GM12878 (cell line): ENCODE results near the gene RPS6KA2.
"Not testable (repeated sequence)": the region's sequence is repeated elsewhere in the genome, so short reads cannot be mapped to it uniquely, and the experiment has no call there.

Source experiments
- ATF7 ChIP-seq: fragments of 450-650 bp; IDR thresholded peaks from 2 replicates; pipeline ENCODE4 v1.6.1; 2016; ENCODE audit warnings: low read depth, mild to moderate bottlenecking
- CEBPB ChIP-seq, 2 experiments: fragments of 150-350 bp in 1 of 2; IDR thresholded peaks; 2 replicates each; pipeline ENCODE4 v1.6.1; 2012 to 2014; ENCODE audit warnings: low read depth in 2 of 2, low read length in 2 of 2, borderline replicate concordance in 1 of 2, inconsistent platforms in 1 of 2
- CTCF ChIP-seq, 3 experiments: IDR thresholded peaks in 2 of 3; conservative IDR thresholded peaks in 1 of 3; 2 replicates each; pipeline ENCODE4 v1.5.1; 2011; ENCODE audit warnings: low read depth in 3 of 3, low read length in 3 of 3, mild to moderate bottlenecking in 3 of 3, control low read depth in 2 of 3, moderate library complexity in 2 of 3, inconsistent platforms in 1 of 3, mixed read lengths in 1 of 3; ENCODE audit not compliant: control insufficient read depth in 2 of 3, insufficient read depth in 1 of 3; ENCODE audit errors: extremely low read depth in 1 of 3
- EGR1 ChIP-seq, 2 experiments: IDR thresholded peaks; 1 replicate in 1 of 2; 2 replicates in 1 of 2; pipeline ENCODE4 v1.6.1; 2011 to 2012; ENCODE audit warnings: low read depth in 2 of 2, low read length in 2 of 2, borderline replicate concordance in 1 of 2, mild to moderate bottlenecking in 1 of 2, moderate library complexity in 1 of 2
- EP300 ChIP-seq, 2 experiments: fragments of 150-350 bp in 1 of 2; IDR thresholded peaks; 2 replicates each; pipeline ENCODE4 v1.6.1; 2011 to 2012; ENCODE audit warnings: low read depth in 2 of 2, low read length in 2 of 2, borderline replicate concordance in 1 of 2, improper control_type of control experiment in 1 of 2, inconsistent platforms in 1 of 2; ENCODE audit not compliant: control insufficient read depth in 1 of 2
- ESRRA ChIP-seq: IDR thresholded peaks from 2 replicates; pipeline ENCODE4 v1.6.1; 2012; ENCODE audit warnings: mild to moderate bottlenecking, low read length, improper control_type of control experiment
- HDAC6 ChIP-seq: fragments of 200-600 bp; sonication (generic); IDR thresholded peaks from one replicate; pipeline ENCODE4 v1.8.0; 2017; ENCODE audit warnings: antibody characterized with exemption; ENCODE audit not compliant: unreplicated experiment
- POLR2A ChIP-seq: IDR thresholded peaks from 2 replicates; pipeline ENCODE4 v1.6.1; 2011; ENCODE audit warnings: low read depth, mild to moderate bottlenecking, low read length
- RELA ChIP-seq: fragments of 450-650 bp; IDR thresholded peaks from 2 replicates; pipeline ENCODE4 v1.8.0; 2014; ENCODE audit warnings: borderline replicate concordance; ENCODE audit not compliant: partially characterized antibody
- SP1 ChIP-seq: IDR thresholded peaks from one replicate; pipeline ENCODE4 v1.6.1; 2011; ENCODE audit warnings: low read depth, low read length
- TARDBP ChIP-seq: IDR thresholded peaks from 2 replicates; pipeline ENCODE4 v1.6.1; 2016; ENCODE audit warnings: borderline replicate concordance
- TF ChIP-seq, protein P1 (sequence below): fragments of 450-650 bp; IDR thresholded peaks from 2 replicates; pipeline ENCODE4 v1.6.1; 2016; ENCODE audit warnings: mild to moderate bottlenecking, moderate library complexity, borderline replicate concordance
- TF ChIP-seq, protein P2 (sequence below): IDR thresholded peaks from 2 replicates; pipeline ENCODE4 v1.6.1; 2011; ENCODE audit warnings: borderline replicate concordance, low read depth, mild to moderate bottlenecking, moderate library complexity, low read length; ENCODE audit not compliant: insufficient read depth, poor library complexity, severe bottlenecking

- TF ChIP-seq, protein P1, sequence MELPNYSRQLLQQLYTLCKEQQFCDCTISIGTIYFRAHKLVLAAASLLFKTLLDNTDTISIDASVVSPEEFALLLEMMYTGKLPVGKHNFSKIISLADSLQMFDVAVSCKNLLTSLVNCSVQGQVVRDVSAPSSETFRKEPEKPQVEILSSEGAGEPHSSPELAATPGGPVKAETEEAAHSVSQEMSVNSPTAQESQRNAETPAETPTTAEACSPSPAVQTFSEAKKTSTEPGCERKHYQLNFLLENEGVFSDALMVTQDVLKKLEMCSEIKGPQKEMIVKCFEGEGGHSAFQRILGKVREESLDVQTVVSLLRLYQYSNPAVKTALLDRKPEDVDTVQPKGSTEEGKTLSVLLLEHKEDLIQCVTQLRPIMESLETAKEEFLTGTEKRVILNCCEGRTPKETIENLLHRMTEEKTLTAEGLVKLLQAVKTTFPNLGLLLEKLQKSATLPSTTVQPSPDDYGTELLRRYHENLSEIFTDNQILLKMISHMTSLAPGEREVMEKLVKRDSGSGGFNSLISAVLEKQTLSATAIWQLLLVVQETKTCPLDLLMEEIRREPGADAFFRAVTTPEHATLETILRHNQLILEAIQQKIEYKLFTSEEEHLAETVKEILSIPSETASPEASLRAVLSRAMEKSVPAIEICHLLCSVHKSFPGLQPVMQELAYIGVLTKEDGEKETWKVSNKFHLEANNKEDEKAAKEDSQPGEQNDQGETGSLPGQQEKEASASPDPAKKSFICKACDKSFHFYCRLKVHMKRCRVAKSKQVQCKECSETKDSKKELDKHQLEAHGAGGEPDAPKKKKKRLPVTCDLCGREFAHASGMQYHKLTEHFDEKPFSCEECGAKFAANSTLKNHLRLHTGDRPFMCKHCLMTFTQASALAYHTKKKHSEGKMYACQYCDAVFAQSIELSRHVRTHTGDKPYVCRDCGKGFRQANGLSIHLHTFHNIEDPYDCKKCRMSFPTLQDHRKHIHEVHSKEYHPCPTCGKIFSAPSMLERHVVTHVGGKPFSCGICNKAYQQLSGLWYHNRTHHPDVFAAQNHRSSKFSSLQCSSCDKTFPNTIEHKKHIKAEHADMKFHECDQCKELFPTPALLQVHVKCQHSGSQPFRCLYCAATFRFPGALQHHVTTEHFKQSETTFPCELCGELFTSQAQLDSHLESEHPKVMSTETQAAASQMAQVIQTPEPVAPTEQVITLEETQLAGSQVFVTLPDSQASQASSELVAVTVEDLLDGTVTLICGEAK: not testable (repeated sequence)
- not testable (repeated sequence) for TF ChIP-seq POLR2A; CTCF (IDR thresholded peaks at IDR 0.05 in 2 of 3, conservative IDR thresholded peaks at IDR 0.05 in 1 of 3; ENCODE audit: control insufficient read depth in 2 of 3, extremely low read depth in 1 of 3, insufficient read depth in 1 of 3, low read depth in 3 of 3, low read length in 3 of 3); RELA; HDAC6; EP300 (IDR thresholded peaks at IDR 0.05; ENCODE audit: borderline replicate concordance in 1 of 2, control insufficient read depth in 1 of 2, low read depth in 2 of 2, low read length in 2 of 2); ATF7; EGR1 (IDR thresholded peaks at IDR 0.05; ENCODE audit: borderline replicate concordance in 1 of 2, low read depth in 2 of 2, low read length in 2 of 2); TARDBP; ESRRA; SP1; CEBPB (IDR thresholded peaks at IDR 0.05; ENCODE audit: borderline replicate concordance in 1 of 2, low read depth in 2 of 2, low read length in 2 of 2)
- TF ChIP-seq, protein P2, sequence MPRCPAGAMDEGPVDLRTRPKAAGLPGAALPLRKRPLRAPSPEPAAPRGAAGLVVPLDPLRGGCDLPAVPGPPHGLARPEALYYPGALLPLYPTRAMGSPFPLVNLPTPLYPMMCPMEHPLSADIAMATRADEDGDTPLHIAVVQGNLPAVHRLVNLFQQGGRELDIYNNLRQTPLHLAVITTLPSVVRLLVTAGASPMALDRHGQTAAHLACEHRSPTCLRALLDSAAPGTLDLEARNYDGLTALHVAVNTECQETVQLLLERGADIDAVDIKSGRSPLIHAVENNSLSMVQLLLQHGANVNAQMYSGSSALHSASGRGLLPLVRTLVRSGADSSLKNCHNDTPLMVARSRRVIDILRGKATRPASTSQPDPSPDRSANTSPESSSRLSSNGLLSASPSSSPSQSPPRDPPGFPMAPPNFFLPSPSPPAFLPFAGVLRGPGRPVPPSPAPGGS: not testable (repeated sequence)
These were observed 264.6 kb downstream of the RPS6KA2 start for GRCh38 chr6:166362427-166362826.
